ENCODE measurements around the gene ACOX3.

Gene ACOX3

DNA sequence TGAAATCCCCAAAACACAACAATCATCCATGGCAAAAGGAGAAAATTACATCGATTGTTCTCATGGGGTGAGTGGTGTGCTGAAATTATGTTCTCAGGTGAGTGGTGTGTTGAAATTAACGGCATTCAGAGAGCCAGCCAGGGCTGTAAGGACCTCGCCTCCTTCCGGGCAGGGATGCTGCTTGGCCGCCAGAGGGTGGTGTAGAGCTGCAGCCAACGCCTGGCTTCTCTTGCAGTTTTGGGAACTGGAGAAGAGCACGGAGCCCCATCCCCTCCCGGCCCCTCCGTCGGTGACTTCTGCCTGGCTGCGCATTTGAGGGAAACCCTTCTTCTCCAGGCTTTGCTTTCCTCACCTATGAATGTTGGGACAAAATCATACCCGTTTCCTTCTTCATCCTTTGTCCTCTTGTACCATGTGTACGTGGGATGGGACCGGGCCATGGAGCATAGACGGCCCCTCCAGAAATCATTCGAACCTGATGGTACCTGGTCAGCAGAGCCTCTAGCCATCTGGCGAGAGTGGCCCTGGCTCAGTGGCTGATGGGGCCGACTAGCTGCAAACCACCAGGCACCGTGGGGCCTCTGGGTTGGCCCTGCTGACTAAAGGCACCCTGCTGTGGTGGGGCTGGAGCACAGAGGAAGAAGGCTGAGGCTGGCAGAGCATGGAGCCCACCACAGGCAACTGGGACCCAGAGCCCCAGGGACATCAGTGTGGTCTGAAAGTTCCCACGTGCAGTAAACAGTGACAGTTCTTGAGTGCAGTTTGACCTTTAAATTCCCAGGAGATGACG, 28.4 kb upstream of the ACOX3 start:
- no peak for DNase-seq (ENCODE audit: low read depth, low spot score)

DNA sequence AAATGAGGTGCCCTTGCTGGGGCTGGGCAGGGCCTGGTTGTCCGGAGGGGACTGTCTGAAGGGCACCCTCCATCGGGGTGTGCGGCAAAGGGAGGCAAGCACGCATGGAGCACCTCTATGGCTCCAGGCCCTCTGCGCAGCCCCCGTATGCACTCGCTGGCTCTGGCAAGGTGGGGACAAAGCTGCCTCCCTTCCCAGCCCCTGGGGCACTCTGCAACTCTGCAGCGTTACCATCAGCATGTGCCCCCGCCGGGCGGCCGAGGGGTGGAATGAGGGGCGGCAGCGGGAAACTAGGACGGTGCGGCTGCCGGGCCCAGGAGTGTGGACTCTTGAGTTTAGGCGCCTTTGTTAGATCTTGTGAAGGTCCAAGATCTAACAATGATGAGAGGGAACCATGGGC, 26.5 kb upstream of the ACOX3 start:
- no peak for DNase-seq (ENCODE audit: low read depth, low spot score)
- H3K27ac ChIP-seq: no peak overlapping the region

More for the DNA sequence above, 28.4 kb upstream of the ACOX3 start:
- no peak overlapping the region for H3K27ac ChIP-seq

DNA sequence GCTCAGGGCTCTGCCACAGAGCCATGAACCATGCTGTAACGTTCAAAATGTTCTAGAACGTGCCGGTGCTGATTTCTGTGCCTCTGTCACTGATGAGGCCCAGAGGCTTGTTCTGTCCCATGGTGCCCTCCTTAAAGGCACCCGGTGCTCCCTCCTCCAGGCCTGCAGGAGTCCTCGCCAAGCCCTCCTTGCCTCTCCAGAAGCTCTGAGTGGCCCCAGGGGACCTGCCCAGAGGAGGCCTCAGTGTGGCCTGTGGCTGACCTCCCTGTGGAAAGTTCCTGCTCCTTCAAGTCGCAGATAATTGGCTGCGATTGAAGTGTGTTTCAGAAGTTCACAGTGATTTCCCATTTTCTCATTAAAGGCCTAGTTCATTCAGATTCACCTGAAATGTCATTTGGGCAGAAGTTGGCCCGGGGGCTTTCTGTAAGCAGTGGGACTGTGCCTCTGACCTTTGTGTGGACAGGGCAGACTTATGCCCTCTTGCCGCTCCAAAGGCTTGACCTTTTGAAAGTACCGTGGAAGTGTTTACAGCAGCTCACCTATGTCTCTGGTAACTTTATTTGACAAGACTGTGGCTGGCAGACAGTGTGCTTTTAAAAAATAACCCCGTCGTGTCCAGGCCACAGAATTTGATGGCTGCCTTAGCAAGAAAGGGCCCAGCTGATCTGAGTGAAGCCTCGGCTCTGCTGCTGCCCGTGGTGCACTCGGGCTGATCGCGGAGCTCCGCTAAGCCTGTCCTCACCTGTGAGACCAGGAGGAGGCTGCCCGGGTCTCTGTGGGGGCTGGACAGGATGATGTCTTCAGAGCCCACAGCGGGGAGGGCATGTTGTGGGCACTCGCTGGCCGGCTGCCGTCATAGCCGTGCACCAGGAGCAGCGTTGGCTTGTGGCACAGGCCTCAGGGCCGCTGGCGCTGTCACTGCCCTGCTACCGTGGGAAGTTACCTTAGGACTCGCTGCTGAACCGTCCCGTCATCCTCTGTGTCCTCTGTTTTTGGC, 25.4 kb upstream of the ACOX3 start:
- no peak for DNase-seq (ENCODE audit: low read depth, low spot score)
- no peak overlapping the region for H3K27ac ChIP-seq

DNA sequence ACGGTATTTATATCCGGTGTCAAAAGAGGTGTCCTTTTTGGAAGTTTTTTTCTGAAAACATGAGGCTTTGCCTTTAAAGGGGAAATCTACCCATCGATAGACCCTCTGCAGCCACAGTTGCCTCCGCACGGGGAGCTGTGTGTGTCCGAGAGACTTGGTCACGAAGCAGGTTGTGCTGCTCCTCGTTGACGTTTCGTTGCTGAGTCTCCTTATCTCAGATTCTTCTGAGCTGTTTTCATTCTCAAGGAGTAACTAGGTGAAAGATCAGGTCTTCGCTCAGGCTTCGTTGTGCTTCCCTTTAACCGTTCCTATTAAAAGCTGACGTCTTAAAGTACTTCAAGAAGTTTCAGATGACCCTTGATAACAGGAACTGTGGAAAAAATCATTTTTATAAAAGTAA, 23.9 kb upstream of the ACOX3 start:
- no peak overlapping the region for H3K27ac ChIP-seq
- DNase-seq (ENCODE audit: low read depth, low spot score): no peak

DNA sequence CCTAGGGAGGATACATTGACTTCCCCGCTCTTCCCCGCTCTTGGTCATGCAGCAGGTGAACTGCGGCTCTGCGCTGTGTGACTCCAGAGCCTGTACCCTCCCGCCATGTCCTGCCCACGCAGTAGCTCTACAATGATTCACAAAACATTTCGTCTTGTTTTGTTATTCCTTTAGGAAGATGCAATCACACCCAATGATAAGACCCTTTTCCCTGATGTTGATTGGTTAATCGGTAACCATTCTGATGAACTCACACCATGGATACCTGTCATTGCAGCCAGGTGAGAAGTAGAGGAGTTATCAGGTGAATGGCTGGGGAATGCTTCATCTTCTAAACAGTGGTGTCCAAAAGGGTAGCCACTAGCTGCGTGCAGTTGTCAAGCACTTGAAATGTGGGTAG, 23.3 kb upstream of the ACOX3 start:
- DNase-seq (ENCODE audit: low read depth, low spot score): no peak
- H3K27ac ChIP-seq: no peak overlapping the region

DNA sequence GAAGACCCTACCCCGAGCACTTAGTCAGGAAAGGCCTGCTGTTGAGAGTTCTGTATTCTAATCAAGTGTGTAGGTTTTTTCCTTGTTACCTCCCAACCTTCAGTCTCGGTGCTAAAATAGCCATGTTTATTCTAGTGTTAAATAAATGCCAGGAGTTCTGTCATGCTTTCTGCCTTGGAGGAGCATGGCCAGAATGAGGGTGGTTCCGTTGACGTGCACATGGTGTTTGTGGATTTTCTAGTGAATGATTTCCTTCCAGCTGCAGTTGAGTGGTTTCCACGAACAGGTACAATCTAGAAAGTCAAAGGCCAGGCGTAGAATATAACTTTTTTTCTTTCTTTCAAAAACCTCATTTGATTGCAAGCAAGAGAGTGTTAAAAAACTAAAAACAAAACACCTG, 21.1 kb upstream of the ACOX3 start:
- H3K27ac ChIP-seq: no peak overlapping the region

DNA sequence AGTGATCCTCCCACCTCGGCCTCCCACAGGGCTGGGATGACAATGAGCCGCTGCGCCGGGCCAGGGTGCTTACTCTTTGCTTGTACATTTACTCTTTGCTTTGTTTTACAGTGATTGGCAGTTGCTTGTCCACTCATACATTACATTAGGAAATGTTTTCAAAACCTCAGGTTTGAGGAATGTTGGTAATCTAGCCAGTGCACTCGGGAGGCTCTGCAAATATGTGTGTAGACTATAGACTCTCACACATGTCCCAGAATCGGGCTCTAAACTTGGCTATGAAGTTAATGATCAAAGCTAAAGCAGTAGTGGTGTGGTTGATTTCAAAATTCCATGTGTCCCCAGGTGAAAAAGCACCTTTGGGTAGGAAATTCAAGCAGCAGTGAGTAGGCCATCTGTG, 20.6 kb upstream of the ACOX3 start:
- DNase-seq (ENCODE audit: low read depth, low spot score): no peak
- H3K27ac ChIP-seq: no peak overlapping the region

More for the DNA sequence above, 21.1 kb upstream of the ACOX3 start:
- no peak for DNase-seq (ENCODE audit: low read depth, low spot score)

DNA sequence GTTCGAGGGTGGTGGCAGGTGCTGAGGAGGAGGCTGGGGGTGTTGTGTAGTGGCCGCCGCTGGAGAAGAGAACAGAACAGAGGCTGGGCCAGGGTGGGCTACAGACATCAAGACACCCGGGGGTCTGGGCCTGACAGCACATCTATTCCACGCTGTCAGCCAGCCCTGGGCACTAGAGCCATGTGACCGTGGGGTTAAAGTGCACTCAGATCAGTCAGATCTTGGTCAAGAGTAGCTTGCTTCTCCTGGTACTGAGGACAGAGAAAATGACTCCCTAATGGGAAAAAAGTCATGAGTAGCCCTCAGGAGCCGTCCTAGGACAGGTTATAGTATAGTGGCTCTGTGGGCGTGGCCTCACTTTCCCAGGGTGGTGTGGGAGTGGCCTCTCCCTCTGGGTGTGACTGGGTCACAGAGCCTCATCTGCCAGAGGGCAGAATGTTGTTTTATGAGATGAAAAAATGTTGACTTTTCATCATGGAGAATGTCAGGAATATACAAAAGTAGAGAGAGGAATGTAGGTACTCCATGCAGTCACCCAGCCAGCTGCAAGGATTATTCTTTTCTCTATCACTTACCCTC, 19.4 kb upstream of the ACOX3 start:
- no peak for DNase-seq (ENCODE audit: low read depth, low spot score)
- no peak overlapping the region for H3K27ac ChIP-seq

DNA sequence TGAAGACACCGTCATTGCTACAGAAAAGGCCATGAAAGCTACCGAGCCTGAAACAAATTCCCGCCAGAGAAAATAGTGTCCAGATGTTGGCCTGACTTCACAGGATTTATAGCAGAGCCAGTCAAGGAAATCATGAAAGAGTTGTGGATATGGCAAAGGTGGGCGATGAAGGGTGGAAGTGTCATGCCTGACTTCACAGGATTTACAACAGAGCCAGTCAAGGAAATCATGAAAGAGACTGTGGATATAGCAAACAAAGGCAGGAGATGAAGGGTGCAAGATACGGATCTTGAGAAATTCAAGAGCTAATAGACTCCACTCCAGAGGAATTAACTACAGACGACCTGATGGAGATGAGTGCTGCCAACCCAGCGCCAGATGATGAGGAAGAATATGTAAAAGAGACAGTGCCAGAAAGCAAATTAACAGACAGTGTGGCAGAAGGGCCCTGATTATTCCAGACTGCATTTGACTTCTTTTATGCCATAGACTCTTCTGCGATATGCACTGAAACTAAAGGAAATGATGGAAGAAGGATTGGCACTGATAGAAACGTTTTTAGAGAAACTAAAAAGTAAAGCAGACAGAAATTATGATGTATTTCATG, 17.2 kb upstream of the ACOX3 start:
- H3K27ac ChIP-seq: no peak overlapping the region
- no peak for DNase-seq (ENCODE audit: low read depth, low spot score)

DNA sequence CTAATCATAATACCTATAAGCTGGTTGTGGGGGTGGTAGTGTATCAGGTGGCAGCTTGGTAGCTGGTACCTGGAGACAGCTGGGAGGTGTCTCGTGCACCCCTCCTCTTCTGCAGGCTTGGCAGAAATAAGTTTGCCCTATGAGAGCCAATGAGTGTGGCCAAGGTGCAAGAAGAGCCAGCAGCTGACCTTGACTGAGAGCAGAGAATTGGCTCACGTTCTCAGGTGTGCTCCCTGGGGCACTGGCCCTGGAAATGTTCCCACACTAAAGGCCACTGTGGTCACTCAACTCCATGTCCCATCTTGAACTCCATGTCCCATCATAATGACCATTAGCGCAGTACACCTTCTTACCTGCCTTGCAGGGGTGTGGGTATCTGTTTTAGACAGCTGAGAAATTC, 13.4 kb upstream of the ACOX3 start:
- no peak for DNase-seq (ENCODE audit: low read depth, low spot score)
- no peak overlapping the region for H3K27ac ChIP-seq

DNA sequence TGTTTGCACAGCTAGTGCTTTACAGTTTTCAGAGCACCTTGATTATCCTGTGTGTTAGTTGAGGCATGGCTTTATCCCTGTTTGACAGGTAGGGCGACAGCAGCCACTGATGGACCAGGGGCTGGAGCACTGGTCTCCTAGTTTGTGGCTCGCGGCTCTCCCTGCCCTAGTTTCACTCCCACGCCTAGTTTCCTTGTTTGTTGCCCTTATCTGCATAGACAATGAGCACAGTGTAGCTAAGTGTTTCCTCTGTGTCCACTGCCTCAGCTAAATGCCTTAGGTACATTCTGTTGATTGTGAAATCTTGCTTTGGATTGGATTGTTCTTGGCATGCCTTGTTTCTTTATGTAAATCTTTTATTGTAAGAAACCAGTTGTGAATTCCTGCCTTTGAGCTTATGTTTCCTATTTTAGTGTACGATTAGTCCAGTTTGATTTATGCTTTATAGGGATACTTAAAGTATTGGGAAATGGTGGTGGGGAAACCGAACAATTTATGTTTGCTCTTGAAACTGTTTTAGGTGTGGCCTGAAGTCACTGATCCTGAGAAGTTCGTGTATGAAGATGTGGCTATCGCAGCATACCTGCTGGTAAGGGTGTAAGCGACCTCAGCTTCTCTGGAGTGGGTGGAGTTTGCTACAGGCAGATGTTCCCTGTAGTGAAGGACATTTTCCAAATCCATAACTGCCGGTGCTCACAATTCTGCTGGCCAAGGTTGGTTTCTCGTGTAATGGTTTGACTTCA, 11.1 kb upstream of the ACOX3 start:
- DNase-seq (ENCODE audit: low read depth, low spot score): peak; percentile 70
- peak overlapping the region; percentile 59 for H3K27ac ChIP-seq

DNA sequence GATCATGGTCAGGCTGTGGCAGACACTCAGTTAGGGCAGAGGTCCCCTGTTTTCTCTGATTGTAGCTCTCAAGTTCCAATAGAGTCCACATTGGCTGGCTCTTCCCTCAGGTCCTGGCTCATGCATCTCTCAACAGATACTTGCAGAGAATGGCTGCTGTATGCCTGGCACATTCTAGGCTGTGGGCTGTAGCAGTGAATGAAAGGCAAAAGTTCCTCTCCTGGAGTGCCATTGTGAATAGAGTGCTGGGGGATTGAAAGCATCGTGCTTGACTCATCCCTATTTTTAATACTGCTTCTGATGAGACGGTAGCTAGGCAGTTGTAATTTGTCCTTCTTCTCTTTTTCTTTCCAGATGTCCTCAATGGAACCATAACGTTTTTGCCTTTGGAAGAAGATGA, 5.6 kb upstream of the ACOX3 start:
- no peak overlapping the region for H3K27ac ChIP-seq

DNA sequence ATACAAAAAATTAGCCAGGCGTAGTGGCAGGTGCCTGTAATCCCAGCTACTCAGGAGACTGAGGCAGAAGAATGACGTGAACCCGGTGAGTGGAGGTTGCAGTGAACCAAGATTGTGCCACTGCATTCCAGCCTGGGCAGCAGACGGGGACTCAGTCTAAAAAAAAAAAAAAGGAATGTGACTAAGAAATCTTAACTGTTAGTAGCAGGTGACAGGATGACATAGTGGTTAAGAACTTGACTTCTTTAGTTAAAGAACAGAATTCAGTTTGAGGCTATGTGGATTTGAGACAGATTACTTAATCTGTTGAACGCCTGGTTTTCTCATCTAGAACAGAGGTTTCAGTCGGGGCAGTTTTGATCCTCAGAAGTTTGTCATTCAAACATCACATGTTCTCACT, 3.3 kb upstream of the ACOX3 start:
- no peak for DNase-seq (ENCODE audit: low read depth, low spot score)
- H3K27ac ChIP-seq: no peak overlapping the region

More for the DNA sequence above, 5.6 kb upstream of the ACOX3 start:
- no peak for DNase-seq (ENCODE audit: low read depth, low spot score)

DNA sequence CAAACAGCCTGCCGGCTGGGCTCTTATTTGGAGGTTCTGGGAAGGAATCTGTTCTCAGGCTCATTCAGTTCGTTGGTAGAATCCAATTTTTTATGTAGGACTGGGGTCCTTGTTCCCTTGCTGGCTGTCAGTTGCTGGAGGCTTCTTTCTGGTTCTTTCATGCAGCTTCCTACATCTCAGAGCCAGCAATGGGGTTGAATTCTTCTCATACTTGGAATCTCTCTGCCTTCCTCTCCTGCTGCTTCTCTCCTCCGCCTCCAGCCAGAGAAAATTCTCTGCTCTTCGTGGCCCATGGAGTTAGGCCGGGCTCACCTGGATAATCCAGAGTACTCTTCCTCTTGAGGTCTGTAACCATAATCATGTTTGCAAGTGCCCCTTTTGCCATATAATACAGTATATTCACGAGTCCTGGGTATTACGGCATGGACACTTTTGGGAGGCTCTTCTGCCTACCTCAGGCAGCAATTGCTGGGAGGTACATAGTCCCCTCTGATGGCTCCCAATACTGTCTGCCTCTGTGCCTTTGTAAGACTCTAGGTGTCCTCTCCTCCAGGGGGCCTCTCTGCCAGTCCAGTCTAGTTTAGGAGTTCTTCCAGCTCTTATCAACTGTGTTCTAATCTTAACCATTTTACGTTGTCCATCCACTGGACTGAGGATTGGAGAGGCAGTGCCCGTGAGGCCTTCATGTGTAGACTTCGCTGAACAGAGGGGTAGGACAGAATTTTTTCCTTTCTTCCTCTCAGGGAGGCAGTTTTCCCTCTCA, 2.3 kb upstream of the ACOX3 start:
- no peak overlapping the region for H3K27ac ChIP-seq

DNA sequence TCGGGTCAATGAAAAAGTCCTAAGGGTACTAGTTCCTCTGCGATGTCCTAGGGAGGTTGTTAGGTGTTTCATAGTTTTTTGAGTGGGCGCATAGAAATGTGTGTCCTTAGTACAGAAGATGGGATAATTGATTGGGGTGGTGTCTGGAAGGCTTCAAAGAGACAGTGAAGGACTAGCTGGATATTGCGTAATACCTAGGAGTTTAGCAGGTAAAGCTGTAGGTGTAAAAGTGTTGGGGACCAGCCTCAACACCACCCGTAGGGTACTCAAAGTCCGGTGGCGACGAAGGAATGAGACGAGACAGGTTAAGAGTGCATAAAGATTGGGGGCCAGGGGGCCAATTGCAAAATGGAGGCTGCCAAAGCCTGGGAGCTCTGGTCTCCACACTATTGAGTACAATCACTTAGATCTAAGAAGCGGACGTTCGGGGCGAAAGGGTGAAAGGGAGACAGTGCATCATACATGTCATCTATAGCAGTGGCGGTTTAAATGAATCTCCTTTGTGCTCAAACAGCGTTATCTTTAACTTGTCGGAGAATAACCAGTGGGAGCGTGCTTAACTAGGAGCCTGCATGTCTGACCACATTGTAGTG, 1.1 kb upstream of the ACOX3 start:
- peak overlapping the region; percentile 99 for H3K27ac ChIP-seq
- DNase-seq (ENCODE audit: low read depth, low spot score): no peak

More for the DNA sequence above, 2.3 kb upstream of the ACOX3 start:
- no peak for DNase-seq (ENCODE audit: low read depth, low spot score)

DNA sequence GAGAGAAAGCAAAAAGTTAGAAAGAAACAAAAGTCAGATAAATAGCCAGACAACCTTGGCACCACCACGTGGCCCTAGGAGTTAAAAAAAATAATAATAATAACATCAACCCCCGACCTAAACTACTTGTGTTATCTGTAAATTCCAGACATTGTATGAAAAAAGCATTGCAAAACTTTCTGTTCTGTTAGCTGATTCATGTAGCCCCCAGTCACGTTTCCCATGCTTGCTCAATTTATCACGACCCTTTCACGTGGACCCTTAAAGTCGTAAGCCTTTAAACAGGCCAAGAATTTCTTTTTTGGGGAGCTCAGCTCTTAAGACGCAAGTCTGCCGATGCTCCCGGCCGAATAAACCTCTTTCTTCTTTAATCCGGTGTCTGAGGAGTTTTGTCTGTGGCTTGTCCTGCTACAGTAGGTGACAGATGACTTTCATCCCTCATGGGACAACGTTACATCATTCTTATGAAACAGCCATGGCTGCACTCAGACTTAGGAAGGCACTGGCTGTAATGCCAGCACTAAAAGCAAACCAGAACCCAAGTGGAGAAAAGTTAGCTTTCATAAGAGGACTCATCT, 520 bp downstream of the ACOX3 start:
- DNase-seq (ENCODE audit: low read depth, low spot score): no peak
- peak overlapping the region; percentile 99 for H3K27ac ChIP-seq

DNA sequence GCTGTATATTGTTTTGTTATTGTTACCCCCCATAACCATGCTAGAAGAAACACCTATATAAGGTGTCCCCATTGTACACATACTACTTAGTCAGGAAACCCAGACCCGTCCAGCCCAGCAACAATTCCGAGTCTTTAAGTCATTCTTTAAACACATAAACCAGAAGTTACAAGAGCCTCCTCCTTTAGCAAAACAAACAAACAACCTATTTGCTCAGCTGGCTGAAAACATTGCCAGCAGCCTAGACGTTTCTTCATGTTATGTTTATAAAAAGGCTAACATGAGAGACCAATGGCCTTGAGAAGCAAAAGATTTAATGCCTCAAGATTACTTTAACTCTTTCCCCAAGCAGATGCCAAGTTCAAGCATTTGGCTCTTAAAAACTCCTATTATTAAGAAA, 1.4 kb downstream of the ACOX3 start:
- peak overlapping the region; percentile 99 for H3K27ac ChIP-seq
- DNase-seq (ENCODE audit: low read depth, low spot score): peak; percentile 27

DNA sequence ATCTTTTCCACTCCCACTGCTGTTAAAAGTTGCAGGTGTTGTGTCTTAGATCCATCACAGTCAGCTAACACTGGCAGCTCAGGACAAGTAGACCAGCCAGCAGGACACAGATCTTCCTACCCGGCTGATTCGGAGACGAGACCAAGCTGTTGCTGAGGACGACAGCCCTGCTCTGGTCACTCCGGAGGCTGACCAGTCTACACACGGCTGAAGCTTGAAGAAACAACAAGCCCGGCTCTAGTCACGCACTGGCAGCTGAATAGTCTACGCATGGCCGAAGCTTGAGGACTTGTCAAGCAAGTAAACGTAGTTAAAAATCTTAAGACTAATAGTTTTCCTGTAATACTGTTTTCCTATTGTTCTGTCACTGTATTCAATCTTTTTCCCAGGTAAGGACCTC, 1.8 kb downstream of the ACOX3 start:
- H3K27ac ChIP-seq: peak overlapping the region; percentile 99

More for the DNA sequence above, 1.8 kb downstream of the ACOX3 start:
- DNase-seq (ENCODE audit: low read depth, low spot score): no peak

All from epithelial cell of prostate (primary cell).